ENCODE results near the gene IL27RA.

DNA sequence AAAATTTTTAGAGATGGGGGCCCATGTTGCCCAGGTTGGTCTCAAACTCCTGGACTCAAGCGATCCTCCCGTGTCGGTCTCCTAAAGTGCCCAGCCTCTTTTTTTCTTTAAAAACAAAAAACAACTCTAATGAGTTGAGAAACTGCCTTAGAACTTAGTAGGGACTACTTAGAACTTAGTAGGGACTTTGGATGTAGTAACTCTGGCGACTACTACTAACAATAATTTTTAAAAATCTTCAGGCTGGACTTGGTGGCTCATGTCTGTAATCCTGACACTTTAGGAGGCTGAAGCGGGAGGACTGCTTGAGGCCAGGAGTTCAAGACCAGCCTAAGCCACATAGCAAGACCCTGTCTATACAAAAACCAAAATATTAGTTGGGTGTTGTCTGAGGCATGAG, 54.5 kb downstream of the IL27RA start:
- TF ChIP-seq, protein P1, sequence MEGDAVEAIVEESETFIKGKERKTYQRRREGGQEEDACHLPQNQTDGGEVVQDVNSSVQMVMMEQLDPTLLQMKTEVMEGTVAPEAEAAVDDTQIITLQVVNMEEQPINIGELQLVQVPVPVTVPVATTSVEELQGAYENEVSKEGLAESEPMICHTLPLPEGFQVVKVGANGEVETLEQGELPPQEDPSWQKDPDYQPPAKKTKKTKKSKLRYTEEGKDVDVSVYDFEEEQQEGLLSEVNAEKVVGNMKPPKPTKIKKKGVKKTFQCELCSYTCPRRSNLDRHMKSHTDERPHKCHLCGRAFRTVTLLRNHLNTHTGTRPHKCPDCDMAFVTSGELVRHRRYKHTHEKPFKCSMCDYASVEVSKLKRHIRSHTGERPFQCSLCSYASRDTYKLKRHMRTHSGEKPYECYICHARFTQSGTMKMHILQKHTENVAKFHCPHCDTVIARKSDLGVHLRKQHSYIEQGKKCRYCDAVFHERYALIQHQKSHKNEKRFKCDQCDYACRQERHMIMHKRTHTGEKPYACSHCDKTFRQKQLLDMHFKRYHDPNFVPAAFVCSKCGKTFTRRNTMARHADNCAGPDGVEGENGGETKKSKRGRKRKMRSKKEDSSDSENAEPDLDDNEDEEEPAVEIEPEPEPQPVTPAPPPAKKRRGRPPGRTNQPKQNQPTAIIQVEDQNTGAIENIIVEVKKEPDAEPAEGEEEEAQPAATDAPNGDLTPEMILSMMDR (IDR thresholded peaks at IDR 0.05; ENCODE audit: extremely low read depth in 1 of 2, insufficient read depth in 1 of 2, low read depth in 1 of 2, low read length in 2 of 2), result no peak
- TF ChIP-seq EZH2 (IDR thresholded peaks at IDR 0.05; ENCODE audit: borderline replicate concordance, low read depth, low read length, severe bottlenecking) (no peak), FOS (IDR thresholded peaks at IDR 0.05; ENCODE audit: borderline replicate concordance, insufficient read depth, low read length) (no peak)

Measured in endothelial cell of umbilical vein (primary cell).